NCI-H2196 treated with DMSO at 0.1 percent for 48 hours (cell line): ENCODE results near the gene FNDC1.

Experiments used
- DNase-seq: peaks from one replicate; lab custom pipeline; 2025; ENCODE audit not compliant: unreplicated experiment; lab: John Stamatoyannopoulos, UW

Gene FNDC1

DNA sequence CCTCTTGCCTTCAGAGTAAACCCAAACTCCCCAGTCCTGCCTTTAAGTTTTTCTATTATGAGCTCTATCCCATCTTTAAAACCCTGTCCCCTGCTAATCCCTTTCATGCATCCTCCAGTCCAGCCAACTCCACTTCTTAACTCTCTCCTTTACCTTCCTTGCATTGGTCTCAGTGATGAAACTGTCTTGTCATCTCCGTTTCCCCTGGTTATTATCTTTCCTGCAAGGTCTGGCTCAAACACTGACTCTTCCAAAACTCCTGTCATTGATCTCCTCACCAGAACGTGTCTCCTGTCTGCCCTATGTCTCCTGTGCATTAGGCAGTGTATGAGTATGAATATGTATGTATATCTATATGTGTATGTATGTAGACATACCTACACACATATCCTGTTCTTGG lies 11.8 kb upstream of the FNDC1 start:
- no peak for DNase-seq

DNA sequence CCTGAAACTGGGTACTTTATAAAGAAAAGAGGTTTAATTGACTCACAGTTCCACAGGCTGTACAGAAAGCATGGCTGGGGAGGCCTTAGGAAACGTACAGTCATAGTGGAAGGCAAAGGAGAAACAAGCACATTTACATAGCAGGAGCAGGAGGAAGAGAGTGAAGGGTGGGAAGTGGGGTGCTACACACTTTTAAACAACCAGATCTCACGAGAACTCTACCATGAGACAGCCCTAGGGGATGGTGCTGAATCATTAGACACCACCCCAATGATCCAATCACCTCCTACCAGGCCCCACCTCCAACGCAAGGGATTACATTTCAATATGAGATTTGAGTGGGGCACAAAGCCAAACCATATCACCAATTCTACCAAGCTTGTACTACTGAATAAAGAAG lies 7.4 kb upstream of the FNDC1 start:
- DNase-seq = no peak

DNA sequence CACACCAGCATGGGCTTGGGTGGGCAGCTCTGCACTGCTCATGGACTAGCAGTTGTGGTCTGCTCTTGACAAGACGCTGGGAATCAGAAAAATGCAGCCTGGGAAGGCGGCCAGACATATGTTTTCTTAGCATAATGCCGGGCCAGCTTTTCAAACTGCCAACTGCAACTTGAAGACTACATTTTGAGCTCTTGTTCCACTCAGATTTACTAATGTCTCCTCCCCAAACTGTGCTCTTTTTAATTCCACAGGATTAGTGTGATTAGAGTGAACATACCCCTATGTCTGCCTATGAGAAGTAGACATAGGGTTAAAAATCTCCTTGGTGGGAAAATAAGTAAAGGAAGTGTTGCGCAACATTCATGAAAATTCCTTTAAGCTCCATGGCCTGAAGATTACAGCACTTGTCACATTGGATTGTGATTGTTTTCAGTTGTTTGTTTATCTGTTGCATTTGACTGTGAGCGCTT lies 5.3 kb upstream of the FNDC1 start:
- DNase-seq = no peak

DNA sequence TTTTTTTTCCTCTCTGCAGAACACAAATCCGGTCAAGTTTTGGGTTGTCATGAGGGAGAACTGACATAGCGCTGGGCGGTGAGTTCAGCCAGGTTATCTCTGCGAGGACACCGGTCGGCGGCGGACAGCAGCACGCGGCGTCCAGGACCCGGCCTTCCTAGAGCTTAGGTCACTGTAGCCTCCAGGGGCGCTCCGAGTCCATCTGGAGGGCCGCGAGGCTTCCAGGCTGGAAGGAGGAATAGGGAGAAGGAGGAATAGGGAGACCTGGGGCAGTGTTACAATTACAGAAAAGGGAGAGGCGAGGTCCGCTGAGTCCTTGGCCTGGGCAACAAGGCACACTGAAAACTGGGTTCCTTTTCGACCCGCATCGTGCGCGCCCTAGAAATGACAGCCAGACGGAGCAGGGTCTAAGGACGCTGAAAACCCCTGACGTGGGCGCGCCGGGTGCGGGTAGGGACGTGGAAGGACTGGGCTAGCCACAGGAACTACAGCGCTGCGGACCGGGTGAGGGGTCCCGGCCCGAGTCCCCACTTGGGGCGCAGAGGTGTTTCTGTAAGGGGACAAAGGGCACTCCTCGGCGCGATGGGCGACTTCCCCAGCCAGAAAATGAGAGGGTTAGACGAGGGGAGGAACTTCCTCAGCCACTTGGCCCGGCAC lies 536 bp upstream of the FNDC1 start:
- DNase-seq = no peak

DNA sequence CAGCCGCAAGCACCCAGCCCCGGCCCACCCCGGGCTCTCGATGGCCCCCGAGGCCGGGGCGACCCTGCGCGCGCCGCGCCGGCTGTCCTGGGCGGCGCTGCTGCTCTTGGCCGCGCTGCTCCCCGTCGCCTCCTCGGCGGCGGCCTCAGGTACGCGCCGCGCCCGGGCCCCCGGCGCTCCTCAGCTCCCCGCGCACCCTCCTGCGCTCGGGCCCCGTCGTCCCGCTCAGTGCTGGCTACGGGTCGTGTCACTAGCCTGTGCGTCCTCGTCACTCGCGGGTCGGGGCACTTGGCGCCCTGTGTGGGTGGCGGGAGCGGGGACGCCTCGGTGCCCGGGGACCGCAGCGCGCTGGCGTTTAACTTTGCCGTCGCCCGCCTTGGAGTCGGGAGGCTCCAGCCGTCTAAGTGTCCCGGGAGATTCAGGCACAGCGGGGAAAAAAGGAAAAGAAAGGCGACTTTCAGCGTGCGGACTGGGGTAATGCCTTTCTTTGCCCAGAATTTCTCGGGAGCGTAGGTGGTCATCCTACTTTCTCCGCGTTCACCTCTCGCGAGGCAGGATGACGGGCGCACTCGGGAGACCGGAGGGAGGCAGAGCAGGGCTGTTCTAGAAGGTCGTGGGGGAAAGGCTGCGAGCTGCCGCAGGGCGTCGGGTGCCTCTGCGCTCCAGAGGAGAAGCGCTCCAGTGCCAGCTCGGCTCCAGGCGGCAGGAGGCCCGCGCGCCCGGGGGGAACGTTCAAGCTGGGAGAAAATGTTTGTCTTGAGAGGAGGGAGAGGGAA lies 545 bp downstream of the FNDC1 start:
- no peak for DNase-seq

DNA sequence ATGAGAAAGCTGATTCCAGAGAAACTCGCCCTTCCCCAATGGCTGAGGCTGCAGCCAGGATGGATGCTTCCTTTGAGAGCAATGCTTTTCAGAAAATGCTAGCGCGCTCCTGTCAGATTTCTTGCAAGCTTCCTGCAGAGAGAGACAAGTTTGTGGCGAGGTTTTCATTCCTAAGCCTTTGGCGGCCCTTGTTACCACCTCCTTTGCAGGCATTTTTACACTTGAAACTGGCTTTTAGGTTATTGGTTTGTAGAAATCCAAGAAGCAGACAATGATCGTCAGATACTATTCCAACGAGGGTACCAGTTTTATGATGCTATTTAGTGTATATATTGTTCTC lies 1.1 kb downstream of the FNDC1 start:
- DNase-seq = no peak

DNA sequence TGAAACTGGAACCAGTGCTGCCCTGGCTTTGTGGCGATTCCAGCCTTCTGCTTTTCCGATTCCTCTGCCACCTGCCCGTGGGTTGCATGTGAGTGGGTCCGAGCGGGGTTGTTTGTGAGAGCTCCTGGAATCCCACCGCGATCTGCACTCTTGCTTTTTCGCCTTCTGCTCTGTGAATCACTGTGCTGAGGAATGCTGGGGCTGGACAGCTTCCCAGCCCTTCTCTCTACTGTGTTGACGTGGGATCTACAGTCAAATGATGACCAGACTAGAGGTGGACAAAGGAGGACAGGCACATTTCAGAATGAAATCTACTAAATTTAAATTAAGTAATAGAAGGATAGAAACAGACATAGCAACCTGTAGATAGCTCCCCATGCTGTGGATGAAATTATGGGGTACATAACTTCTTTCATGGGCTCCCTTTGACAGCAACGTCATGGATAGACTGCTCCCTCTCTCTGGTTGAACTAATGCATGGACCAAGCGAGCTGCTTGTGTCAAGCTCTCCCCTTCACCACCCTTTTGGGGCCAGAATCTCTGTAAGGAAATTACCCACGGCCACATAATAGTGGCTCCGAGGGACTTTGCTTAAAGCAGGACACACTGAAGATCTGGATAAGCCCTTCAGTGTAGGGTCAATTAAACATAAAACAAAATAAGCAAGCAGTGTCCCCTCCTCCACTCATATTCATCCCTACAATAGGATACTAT lies 2.0 kb downstream of the FNDC1 start:
- no peak for DNase-seq

DNA sequence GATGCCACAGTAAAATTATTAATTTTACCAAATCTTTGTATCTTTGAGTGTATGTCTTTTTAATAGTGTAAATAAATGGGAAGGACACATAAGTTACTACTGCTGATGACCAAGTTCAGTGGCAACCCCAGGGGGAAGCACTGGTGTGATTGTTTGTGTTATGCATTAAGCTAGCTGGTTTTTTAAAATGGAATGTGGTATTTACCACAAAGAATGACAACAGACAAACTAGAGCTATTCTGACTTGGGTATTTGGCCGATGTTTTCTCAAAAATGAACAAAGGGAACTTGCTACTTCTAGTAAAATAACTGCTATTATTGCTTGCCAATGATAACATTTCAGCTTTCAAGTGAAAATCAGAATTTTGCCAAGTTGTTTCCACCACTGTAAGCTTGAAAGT lies 2.9 kb downstream of the FNDC1 start:
- no peak for DNase-seq

DNA sequence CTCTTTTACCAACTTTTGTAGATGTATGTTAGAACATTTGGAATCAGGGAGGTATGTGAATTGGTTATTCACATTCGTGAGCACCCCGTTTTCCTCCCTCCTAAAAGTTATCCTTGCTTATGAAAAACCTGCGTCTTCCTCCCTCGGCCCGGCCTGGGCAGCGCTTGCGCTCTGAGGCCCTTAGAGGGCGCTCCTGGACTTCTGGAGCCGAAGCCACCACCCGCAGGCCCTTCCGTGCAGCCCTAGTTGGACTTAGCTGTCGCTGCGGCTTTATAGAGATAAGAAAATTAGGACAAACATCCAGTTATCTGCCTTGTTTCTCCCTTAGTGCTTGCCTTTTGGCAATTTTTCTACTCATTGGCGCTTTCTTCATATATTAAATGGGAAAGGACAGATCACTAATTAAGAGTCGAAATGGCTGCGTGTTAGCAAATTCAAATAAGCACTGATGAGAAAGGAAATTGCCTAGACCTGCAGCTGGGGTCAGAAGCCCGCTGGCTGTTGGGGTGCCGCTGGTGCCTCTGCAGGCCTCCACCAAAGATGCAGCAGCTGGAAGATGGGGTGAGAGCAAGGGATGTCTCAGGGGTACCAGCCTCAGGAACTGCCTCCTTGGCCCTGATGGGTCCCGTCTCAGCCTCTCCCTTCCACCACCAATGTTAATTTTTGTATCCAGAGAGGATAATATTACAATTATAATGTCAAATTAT lies 5.2 kb downstream of the FNDC1 start:
- DNase-seq = peak; percentile 2

DNA sequence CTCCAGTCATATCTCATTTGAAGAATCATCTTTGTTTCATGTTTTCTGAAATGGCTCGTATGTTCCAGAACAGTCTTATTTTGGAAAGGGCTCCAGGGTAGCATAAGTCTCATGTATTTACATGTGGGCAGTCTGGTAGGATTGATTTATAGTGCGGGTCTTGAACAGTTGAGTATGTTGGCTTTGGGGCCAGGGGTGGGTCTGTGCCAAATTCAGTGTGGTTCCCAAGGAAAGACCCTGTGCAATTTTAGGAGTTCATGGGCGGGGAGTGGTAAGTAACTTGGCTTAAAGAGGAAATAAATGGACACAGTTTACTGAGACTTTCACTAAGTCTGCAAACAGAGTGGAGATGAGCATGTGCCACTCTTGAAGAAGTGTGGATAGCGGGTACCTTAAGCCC lies 7.7 kb downstream of the FNDC1 start:
- no peak for DNase-seq

DNA sequence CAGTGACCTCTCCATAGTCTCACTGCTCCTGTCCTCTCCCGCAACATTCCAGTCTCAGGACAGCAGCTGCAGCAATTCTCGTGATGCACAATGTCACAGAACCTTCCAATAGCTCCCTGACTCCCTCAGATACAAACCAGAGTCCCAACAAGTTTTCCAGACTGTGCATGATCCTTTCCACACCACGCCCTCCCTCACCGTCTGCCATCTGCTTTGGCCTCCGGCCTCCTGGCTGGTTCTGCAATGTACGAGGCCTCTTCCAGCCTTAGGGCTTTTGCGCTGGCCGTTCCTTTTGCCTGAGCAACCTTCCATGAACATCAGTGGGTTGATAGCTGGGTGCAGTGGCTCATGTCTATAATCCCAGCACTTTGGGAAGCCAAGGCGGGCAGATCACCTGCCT lies 9.6 kb downstream of the FNDC1 start:
- no peak for DNase-seq

DNA sequence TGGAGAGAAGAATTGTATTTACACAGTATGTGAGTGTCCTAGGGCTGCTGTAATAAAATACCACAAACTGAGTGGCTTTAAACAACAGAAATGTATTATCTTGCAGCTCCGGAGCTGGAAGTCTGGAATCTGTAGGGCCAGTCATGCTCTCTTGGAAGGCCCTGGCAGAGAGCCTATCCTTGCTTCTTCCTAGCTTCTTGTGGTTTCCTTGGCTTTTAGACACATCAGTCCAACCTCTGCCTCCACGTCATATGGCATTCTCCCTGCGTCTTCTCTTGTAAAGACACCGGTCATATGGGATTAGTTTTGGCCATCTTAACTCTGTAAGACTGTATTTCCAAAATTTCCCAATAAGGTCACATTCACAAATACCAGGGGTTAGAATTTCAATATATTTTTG lies 10.8 kb downstream of the FNDC1 start:
- DNase-seq = no peak

DNA sequence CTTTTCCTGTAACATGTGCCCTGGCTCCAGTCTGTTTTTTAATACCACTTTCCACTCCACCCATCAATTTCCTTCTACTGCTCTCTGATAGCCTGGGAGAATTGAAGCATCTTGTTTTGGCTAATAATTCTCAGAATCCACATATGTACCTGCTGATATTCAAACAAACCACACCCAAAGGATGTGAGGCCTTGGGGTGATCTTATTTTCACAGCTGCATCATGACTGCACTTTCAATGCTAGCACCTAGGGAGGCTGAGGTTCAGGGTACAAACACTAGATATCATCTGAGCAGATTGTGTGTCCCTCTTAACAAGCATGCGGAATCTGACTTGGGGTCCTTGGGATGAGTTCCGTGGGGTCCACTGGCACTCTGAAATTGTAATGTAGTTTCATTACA lies 12.7 kb downstream of the FNDC1 start:
- no peak for DNase-seq

DNA sequence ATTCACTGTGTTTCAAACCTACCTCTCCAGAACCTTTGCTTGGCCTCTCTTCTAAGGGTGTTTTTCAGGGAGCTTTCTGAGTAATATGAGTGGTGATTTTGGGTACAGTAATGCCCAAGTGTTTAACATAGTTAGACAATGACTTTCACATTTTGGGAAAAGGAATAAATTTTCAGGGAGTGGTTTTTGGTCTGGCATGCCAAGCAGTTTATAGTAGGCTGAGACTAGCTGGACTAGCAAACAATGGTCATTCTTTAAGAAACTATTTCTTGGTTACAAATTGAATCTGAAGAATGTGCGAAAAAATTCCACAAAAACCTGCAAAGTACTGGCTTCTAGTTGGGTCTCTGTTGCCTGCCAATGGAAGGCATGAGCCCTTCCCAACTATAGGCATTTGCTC lies 15.4 kb downstream of the FNDC1 start:
- DNase-seq = no peak

DNA sequence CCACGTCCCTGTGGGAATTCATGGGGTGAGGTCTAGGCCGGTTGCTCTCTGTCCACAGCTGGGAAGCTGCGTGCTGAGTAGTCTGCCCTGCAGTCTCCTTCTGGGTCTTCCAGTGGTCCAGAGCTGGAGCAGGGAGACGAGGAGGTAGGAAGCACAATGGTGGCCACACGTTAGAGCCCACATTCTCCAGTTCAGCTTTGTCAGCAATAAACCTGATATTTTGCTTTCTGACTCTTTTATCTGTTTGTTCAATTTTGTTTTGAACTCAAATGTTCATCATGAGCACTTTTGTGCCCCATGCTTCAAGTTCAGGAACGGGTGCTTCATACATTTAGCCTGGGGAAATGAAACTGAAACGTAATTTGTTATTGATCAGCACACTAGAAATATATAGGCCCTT lies 21.3 kb downstream of the FNDC1 start:
- DNase-seq = no peak

DNA sequence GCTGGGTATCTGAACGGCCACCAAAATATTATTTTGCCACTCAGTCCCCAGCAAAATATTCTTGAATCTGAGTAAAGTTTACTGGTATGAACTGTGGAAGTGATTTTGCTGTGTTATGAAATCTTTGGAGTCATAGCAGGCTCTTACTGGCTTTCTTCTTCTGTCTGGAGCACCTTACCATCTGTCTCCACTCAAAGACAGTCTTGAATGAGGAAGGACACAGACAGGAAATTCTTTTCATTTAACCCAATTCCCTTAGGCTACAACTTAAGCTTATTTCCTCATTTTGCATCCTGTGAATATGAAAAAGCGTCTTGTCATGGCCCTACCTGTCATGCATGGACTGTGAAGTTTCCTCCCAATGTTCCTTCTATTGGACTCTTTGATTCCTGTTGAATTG lies 24.7 kb downstream of the FNDC1 start:
- DNase-seq = no peak

DNA sequence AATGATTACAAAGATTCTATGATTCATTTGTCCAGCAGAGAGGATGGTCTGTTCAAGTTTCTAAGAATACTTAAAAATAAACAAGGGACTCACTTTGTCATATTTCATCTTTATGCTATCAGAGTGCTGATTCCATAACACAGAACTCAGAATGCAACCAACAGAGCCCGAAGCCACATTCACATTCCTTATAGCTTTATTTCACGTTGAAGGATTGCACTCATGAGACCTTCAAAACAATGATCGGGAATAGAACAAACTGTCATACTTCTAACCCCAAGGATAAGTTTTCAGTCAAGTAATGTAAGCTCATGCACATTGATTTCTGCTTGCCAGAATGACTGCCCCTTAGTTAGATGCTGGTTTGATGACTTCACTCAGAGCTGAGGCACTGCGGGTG lies 25.2 kb downstream of the FNDC1 start:
- no peak for DNase-seq

DNA sequence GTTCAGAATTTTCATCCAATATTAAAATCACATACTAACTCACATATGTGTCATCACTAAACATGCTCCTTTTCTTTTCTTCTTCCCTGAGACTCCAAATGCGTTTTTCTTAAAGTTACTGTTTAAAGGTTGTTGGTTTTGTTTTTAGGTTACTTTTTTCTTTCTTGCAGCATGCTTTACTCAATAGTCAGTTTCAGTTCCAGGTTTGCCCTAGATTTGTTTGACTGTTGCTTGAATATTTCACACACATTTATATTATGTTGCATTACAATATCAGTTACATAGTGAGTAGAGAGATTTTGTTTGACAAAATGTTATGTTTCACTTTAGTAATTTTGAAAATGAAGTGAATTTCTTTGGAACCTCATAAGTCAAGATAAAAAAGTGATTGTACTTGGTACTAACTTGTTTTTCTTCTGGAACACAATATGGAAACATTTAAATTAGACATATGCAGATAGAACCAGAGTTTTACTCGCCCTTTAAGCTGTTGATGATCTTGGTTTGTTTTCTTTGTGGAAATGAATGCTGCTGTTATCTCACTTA lies 27.3 kb downstream of the FNDC1 start:
- DNase-seq = no peak

DNA sequence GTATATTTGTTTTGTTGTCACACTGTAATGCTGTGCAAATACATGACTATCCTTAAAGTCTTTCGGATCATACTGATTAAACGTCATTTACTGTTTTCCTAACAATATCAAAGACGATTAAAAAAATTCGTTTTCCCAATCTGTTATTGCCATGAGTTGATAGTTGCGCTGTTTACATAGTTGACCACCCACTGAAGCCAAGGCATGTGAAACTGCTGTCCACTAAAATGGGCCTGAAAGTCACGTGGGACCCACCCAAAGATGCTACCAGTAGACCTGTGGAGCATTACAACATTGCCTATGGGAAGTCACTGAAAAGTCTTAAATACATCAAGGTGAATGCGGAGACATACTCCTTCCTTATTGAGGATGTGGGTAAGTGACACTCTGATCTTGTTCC lies 28.1 kb downstream of the FNDC1 start:
- no peak for DNase-seq

DNA sequence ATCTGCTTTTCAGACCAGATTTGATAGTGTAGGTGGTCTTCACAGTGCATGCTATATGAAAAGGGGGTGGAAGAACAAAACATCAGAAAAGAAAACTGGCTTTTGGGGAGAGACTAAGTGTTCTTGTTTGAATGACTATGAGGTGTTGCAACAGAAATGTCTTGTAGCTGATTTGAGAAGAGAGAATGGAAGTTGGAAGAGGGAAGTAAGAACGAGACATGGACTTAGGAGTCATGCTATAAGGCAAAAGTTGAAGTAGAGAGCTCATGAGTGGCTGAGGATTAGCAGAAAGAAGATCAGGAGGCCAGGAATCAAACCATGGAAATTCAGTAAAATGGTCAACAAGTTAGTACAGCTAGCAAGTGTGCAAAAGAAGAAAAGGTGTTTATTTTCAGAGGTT lies 32.1 kb downstream of the FNDC1 start:
- DNase-seq = no peak

DNA sequence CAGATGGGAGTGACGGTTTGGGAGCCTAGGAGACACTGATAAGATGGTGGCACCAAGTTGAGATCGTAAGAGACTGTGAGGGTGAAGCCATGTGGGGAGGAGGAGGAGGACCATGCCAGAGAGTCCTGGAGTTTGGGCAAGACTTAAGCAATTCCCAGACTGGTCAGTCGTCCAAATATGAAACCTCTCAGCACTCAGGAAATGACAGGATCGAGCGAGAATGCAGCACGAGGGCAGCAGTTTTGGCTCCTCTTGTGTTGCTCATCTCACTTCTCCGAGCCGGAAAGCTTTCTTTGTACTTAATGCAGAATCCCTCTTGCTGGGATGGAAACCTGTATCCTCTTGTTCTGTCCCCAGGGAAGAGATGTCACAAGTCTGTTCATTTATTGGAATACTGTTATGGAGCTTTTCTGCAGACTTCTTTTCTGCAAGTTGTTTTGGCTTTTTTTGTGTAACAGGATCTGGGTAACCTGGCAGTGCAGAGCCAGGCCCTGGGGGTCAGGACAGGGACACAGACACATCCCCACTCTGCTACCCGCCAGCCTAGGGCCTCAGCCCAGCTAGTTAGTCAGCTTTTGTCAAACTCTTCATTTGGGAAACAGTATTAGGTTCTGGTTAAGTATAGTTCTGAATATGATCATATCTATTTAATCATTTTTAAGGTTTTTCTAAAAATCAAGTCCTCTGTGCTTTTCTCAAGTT lies 34.3 kb downstream of the FNDC1 start:
- DNase-seq = no peak
